SJSA1 (cell line): ENCODE data around the gene PRCD. TPM values are rescaled to one million over a fixed set of nuclear protein-coding genes. Genes with fewer than 3 reads are reported as not detected.

Experiments used
- DNase-seq, 2 experiments: peaks; one replicate each; pipeline ENCODE4 v3.0.0-alpha.2; 2015 to 2020; ENCODE audit warnings: low spot score in 2 of 2, low read depth in 1 of 2
- H3K27ac ChIP-seq: fragments of 250-450 bp; sonication (Bioruptor Pico); 2 replicates; pipeline ENCODE4 v1.5.1; 2020; ENCODE audit warnings: mild to moderate bottlenecking, moderate library complexity
- H3K27me3 ChIP-seq: fragments of 250-450 bp; sonication (Bioruptor Pico); replicated peaks from 2 replicates; pipeline ENCODE4 v1.5.1; 2020; ENCODE audit warnings: mild to moderate bottlenecking, moderate library complexity
- H3K36me3 ChIP-seq: fragments of 250-450 bp; sonication (Bioruptor Pico); 2 replicates; pipeline ENCODE4 v1.5.1; 2020; ENCODE audit warnings: mild to moderate bottlenecking
- H3K4me1 ChIP-seq: fragments of 250-450 bp; sonication (Bioruptor Pico); replicated peaks from 2 replicates; pipeline ENCODE4 v1.6.1; 2021; ENCODE audit warnings: mild to moderate bottlenecking
- H3K4me3 ChIP-seq: fragments of 250-450 bp; sonication (Bioruptor Pico); 2 replicates; pipeline ENCODE4 v1.5.1; 2020; ENCODE audit warnings: mild to moderate bottlenecking
- H3K9me3 ChIP-seq: fragments of 250-450 bp; sonication (Bioruptor Pico); replicated peaks from 2 replicates; pipeline ENCODE4 v1.5.1; 2020; ENCODE audit warnings: mild to moderate bottlenecking
- total RNA-seq: library from RNA; depleted of rRNA; stranded (reverse); fragments of >200 nt; shearing (Covaris generic); gene quantifications from 2 replicates; pipeline ENCODE4 v1.2.3, GENCODE V29; 2014

The PRCD gene
- total RNA-seq, 1 experiment from 2014 or later, result 0.13 TPM

DNA sequence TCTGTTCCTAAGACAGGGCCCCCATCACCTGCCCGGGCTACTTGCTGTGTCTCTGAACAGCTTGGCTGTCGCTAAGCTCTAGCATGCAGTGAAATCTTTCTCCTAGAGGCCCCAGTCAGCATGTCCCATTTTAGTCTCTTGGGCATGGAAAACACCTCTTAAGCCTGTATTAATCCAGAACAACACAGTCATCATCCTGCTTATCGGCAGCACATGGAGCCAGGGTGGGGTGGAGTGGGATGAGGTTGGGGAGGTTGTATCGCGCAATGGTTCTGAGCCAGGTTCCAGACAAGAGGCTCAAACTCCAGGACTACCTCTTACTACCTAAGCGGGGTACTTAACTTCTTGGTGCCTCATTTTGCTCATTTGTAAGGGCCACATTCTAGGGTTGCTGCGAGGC, 38.0 kb downstream of the PRCD start:
- H3K4me3 ChIP-seq, result no peak overlapping the region
- no peak for DNase-seq

DNA sequence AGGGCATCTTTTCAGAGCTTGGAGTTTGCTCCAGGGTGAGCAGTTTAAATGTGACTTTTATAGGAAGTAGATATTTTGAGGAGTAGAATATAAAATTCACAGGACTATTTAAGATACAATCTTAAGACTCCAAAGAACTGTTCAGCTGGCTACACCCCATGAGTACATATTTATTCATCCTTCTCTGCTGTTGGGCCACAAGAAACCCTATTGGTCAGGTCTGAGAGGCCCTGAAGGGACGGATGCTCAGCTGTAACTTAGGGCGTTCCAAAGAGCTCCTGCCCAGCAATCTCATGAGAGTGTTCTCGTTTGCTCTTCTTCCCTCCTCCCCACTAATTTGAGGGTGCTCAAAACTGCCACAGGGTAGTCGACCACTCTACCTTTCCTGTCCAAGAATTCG, 38.5 kb downstream of the PRCD start:
- Histone ChIP-seq H3K4me1 (no peaks in the 10 kb centered on the region), H3K27ac (no peak overlapping the region), H3K4me3 (no peak overlapping the region), H3K27me3 (no peaks in the 10 kb centered on the region), H3K36me3 (no peaks in the 10 kb centered on the region), H3K9me3 (no peaks in the 10 kb centered on the region)
- DNase-seq, result no peak

More for the DNA sequence above, 38.0 kb downstream of the PRCD start:
- Histone ChIP-seq H3K4me1 (no peaks in the 10 kb centered on the region), H3K27me3 (no peaks in the 10 kb centered on the region), H3K9me3 (no peaks in the 10 kb centered on the region), H3K36me3 (no peaks in the 10 kb centered on the region), H3K27ac (no peak overlapping the region)

GRCh38 chr17:76579281-76579680, 39.4 kb downstream of the PRCD start:
- no peaks in the 10 kb centered on the region for H3K9me3 ChIP-seq
- H3K4me1 ChIP-seq, result no peaks in the 10 kb centered on the region
- no peak overlapping the region for H3K4me3 ChIP-seq
- H3K27ac ChIP-seq, result no peak overlapping the region
- no peaks in the 10 kb centered on the region; the same call in 1 of the 2 replicates for H3K27me3 ChIP-seq
- H3K36me3 ChIP-seq, result no peaks in the 10 kb centered on the region
- no peak for DNase-seq

GRCh38 chr17:76581515-76581914, 41.7 kb downstream of the PRCD start:
- Histone ChIP-seq H3K4me1 (peaks cover 14% of the 10 kb centered on the region), H3K36me3 (no peaks in the 10 kb centered on the region), H3K9me3 (peaks cover 9% of the 10 kb centered on the region; the same call in 1 of the 2 replicates), H3K27me3 (peaks cover 17% of the 10 kb centered on the region), H3K4me3 (no peak overlapping the region), H3K27ac (no peak overlapping the region)
- DNase-seq, result no peak

- Histone ChIP-seq H3K36me3 (no peaks in the 10 kb centered on the region), H3K9me3 (peaks cover 9% of the 10 kb centered on the region; the same call in 1 of the 2 replicates), H3K27ac (no peak overlapping the region), H3K4me3 (no peak overlapping the region), H3K4me1 (peaks cover 14% of the 10 kb centered on the region), H3K27me3 (peaks cover 17% of the 10 kb centered on the region)
- DNase-seq, result no peak
These were observed 42.8 kb downstream of the PRCD start for GRCh38 chr17:76582660-76583059.

DNA sequence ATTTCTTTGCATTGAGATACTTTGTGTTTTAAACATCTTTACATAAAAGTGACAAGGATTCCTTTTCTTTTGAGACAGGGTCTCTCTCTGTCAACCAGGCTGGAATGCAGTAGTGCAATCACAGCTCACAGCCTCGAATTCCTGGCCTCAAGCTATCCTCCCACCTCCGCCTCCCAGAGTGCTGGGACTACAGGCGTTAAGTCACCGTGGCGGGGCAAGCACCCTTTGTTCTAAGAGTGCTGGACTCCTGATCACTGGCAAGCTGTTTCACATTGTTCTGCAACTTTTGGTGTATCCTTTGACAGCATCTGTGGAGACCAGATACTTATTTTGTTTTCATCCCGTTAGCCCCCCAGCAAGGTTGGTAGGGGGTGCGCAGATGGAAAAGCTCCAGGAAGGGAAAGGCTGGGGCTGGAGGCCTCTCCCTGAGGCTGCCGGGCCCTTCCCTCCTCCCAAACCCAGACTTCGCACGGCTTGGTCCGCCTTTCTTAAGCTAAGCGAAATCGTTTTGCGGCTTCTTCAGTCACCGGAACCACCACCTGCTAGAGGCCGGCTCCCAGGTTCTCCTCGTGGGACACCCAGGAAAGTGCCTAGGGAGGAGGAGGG, 44.7 kb downstream of the PRCD start:
- Histone ChIP-seq H3K27me3 (peaks cover 17% of the 10 kb centered on the region), H3K36me3 (no peaks in the 10 kb centered on the region), H3K9me3 (peaks cover 13% of the 10 kb centered on the region; the same call in 1 of the 2 replicates), H3K4me3 (no peak overlapping the region), H3K4me1 (peaks cover 14% of the 10 kb centered on the region), H3K27ac (no peak overlapping the region)
- DNase-seq, result no peak

DNA sequence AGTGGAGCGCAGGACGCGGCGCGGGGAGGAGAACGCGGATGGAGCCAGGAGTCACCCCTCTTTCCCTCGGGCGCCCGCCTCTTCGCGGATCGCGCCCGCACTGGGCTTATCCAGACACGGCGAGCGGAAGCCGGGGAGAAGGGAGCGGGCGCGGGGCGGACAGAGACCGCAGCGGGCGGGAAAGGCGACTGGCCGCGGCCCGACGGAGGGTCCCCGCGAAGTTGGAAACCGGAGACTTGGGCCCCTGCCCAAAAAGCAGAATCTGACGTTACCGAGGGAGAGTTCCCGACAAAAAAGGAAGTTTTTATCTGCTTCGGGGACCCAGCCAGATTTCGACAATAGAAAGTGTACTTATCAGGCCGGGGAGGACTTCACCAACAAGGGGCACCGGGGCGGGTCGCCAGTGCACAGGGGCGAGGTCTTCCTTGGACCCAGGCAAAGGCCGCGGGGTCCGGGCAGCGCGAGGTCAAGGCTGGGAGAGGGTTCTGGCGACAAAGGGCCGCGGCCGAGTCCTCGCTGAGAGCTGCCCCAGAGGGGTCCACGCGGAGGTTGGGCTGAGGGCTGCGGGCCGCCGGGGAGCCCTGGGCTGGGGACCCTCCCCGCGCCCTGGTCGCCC, 45.3 kb downstream of the PRCD start:
- Histone ChIP-seq H3K4me1 (peaks cover 14% of the 10 kb centered on the region), H3K9me3 (peaks cover 13% of the 10 kb centered on the region; the same call in 1 of the 2 replicates), H3K36me3 (no peaks in the 10 kb centered on the region), H3K27me3 (peaks cover 17% of the 10 kb centered on the region), H3K4me3 (peak overlapping the region; percentile 41), H3K27ac (no peak overlapping the region)
- no peak for DNase-seq

GRCh38 chr17:76585649-76586593, 46.1 kb downstream of the PRCD start, which contains the start of gene ST6GALNAC2:
Gene ST6GALNAC2 (minus strand): TSS chr17:76585860. CDS start chr17:76585808, 52 bp downstream.
- Histone ChIP-seq H3K9me3 (peaks cover 13% of the 10 kb centered on the region; the same call in 1 of the 2 replicates), H3K27ac (no peak within 1 kb of the TSS), H3K4me1 (peaks cover 14% of the 10 kb centered on the region), H3K4me3 (peak within 1 kb of the TSS; percentile 41), H3K36me3 (no peaks in the 10 kb centered on the region), H3K27me3 (peaks cover 17% of the 10 kb centered on the region)
- DNase-seq, result peak; percentile 72

- Histone ChIP-seq H3K27ac (no peak overlapping the region), H3K27me3 (peaks cover 17% of the 10 kb centered on the region), H3K9me3 (peaks cover 13% of the 10 kb centered on the region; the same call in 1 of the 2 replicates), H3K4me1 (peaks cover 14% of the 10 kb centered on the region), H3K4me3 (no peak overlapping the region), H3K36me3 (no peaks in the 10 kb centered on the region)
- no peak for DNase-seq
These were observed 47.1 kb downstream of the PRCD start for GRCh38 chr17:76586741-76587487.

DNA sequence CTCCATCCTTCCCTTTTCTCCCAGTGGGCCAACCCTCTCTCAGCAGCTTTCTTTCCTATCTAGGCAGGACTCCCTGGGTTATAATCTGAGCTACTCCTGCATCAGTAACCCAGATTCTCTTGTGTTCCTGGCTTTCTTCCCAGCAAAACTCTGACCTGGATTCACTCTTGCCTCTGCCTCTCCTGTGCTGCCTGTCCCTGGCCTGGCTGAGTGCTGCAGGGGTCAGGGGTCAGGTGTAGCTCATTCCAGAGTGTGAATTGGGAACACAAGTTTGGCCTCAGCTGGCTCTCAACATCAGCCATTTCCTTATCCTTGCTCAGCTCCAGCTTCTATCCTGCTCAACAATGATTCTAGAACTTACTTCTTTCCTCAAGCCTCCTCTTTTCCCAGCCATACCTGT, 48.3 kb downstream of the PRCD start:
- Histone ChIP-seq H3K9me3 (peaks cover 13% of the 10 kb centered on the region; the same call in 1 of the 2 replicates), H3K4me1 (peaks cover 14% of the 10 kb centered on the region), H3K36me3 (no peaks in the 10 kb centered on the region), H3K4me3 (no peak overlapping the region), H3K27me3 (peaks cover 17% of the 10 kb centered on the region), H3K27ac (no peak overlapping the region)
- DNase-seq, result no peak

DNA sequence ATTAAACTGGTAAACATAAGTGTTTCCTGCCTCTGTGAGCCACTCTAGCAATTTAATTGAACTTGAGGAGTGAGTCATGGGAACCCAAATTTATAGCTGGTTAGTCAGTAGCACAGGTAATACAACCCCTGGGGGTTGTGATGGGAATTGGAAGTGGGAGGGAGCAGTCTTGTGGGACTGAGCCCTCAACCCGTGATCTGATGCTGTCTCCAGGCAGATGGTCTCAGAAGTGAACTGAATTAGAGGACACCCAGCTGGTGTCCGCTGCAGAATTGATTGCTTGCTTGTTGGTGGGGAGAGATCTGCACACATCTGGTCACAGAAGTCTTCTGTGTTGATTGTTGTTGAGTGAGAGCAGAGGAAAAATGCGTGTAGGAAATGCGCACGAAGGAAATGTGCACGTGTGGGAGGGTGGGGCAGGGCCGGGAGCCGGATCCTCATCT, 53.6 kb downstream of the PRCD start:
- no peak for DNase-seq
- H3K27ac ChIP-seq, result no peak overlapping the region
- no peaks in the 10 kb centered on the region for H3K36me3 ChIP-seq
- H3K27me3 ChIP-seq, result no peaks in the 10 kb centered on the region; the same call in 1 of the 2 replicates
- no peaks in the 10 kb centered on the region for H3K4me1 ChIP-seq
- H3K9me3 ChIP-seq, result peaks cover 4% of the 10 kb centered on the region; the same call in 1 of the 2 replicates
- no peak overlapping the region for H3K4me3 ChIP-seq

DNA sequence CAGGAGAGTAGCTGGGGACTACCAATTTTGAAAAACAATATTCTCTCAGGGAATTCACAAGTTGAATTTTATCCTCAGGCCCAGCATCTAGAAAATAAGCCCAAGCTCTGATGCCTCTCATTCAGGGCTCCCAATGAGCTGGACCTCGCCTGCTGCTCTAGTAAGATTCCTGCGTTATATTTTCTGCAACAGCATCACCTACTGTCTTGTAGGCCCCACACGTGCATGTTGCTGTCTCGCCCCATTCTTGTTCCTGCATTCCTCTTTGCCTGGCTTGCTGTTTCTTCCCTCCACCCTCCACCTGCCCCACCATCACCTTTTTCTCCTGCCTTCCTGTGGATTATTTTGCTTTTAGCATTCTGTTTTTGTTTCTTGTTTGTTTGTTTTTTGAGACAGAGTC, 54.1 kb downstream of the PRCD start:
- DNase-seq, result no peak
- Histone ChIP-seq H3K9me3 (no peaks in the 10 kb centered on the region), H3K36me3 (no peaks in the 10 kb centered on the region), H3K27me3 (no peaks in the 10 kb centered on the region; the same call in 1 of the 2 replicates), H3K4me1 (no peaks in the 10 kb centered on the region), H3K27ac (no peak overlapping the region), H3K4me3 (no peak overlapping the region)

DNA sequence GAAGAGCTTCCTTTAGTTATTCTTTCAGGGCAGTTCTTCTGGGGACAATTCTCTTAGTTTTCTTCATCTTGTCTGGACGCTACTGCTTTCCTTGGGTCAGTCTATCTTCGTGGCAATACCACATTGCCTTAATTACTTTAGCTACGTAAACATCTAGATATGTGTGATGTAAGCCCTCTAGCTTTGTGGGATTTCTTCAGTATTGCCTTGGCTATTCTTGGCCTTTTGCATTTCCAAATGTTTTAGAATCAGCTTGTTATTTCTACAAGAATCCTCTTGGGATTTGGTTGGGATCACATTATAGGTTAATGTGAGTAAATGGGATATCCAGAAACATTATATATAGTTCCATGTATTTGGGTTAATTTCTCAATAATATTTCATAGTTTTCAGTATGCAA, 54.8 kb downstream of the PRCD start:
- Histone ChIP-seq H3K4me3 (no peak overlapping the region), H3K27me3 (no peaks in the 10 kb centered on the region; the same call in 1 of the 2 replicates), H3K4me1 (no peaks in the 10 kb centered on the region), H3K9me3 (no peaks in the 10 kb centered on the region), H3K36me3 (no peaks in the 10 kb centered on the region), H3K27ac (no peak overlapping the region)
- no peak for DNase-seq
